ENCODE data around the gene TMC8.

- TF ChIP-seq GATA2 (IDR thresholded peaks at IDR 0.05; ENCODE audit: low read depth, low read length): no peak
- TF ChIP-seq GATA3 (IDR thresholded peaks at IDR 0.05; ENCODE audit: low read depth, low read length): no peak
Observed at GRCh38 chr17:78103311-78103710, 27.3 kb upstream of the TMC8 start.
